ENCODE results near the gene ENPP1. TPM values are rescaled to one million over a fixed set of nuclear protein-coding genes. Genes with fewer than 3 reads are reported as not detected.

ENPP1 gene
- total RNA-seq, 1 experiment from 2014 or later = 29.7 TPM

DNA sequence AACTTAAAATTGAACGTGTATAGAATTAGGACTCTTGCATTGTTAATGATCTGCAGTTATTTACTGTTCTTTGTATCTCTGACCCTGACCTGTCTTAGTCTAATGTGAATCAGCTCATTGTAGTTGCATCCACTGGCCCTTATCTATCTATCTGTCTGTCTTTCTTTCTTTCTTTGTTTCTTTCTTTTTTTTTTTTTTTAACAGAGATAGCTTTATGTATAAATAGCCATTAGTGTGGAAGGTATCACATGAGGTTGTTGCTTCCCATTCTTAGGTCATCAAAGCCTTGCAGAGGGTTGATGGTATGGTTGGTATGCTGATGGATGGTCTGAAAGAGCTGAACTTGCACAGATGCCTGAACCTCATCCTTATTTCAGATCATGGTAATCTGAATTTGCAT lies 59.9 kb downstream of the ENPP1 start:
- peaks cover 10% of the 10 kb centered on the region for H3K36me3 Mint-ChIP-seq
- ChIA-PET POLR2A (interaction anchor here (0.7 kb wide), 1 partner anchor 219 kb away, joined by 3 read pairs; no protein-coding TSS in a partner anchor), CTCF (interaction anchor here (0.6 to 0.8 kb wide), 3 partner anchors 14 to 173 kb away, joined by 3 read pairs; no protein-coding TSS in a partner anchor)
- no peak for DNase-seq (ENCODE audit: low spot score)
- no peak overlapping the region for H3K27ac Mint-ChIP-seq
- ATAC-seq = no peak
- no peaks in the 10 kb centered on the region for H3K9me3 Mint-ChIP-seq
- H3K27me3 Mint-ChIP-seq (ENCODE audit: low read depth) = no peaks in the 10 kb centered on the region
- H3K4me3 Mint-ChIP-seq = no peak overlapping the region
- TF ChIP-seq, protein P1, sequence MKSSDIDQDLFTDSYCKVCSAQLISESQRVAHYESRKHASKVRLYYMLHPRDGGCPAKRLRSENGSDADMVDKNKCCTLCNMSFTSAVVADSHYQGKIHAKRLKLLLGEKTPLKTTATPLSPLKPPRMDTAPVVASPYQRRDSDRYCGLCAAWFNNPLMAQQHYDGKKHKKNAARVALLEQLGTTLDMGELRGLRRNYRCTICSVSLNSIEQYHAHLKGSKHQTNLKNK (CRISPR knock-in tag; IDR thresholded peaks at IDR 0.05) = no peak
- TF ChIP-seq, protein P2, sequence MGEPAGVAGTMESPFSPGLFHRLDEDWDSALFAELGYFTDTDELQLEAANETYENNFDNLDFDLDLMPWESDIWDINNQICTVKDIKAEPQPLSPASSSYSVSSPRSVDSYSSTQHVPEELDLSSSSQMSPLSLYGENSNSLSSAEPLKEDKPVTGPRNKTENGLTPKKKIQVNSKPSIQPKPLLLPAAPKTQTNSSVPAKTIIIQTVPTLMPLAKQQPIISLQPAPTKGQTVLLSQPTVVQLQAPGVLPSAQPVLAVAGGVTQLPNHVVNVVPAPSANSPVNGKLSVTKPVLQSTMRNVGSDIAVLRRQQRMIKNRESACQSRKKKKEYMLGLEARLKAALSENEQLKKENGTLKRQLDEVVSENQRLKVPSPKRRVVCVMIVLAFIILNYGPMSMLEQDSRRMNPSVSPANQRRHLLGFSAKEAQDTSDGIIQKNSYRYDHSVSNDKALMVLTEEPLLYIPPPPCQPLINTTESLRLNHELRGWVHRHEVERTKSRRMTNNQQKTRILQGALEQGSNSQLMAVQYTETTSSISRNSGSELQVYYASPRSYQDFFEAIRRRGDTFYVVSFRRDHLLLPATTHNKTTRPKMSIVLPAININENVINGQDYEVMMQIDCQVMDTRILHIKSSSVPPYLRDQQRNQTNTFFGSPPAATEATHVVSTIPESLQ (CRISPR knock-in tag; IDR thresholded peaks at IDR 0.05) = no peak
- TF ChIP-seq, protein P3, sequence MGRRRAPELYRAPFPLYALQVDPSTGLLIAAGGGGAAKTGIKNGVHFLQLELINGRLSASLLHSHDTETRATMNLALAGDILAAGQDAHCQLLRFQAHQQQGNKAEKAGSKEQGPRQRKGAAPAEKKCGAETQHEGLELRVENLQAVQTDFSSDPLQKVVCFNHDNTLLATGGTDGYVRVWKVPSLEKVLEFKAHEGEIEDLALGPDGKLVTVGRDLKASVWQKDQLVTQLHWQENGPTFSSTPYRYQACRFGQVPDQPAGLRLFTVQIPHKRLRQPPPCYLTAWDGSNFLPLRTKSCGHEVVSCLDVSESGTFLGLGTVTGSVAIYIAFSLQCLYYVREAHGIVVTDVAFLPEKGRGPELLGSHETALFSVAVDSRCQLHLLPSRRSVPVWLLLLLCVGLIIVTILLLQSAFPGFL (CRISPR knock-in tag; IDR thresholded peaks at IDR 0.05; ENCODE audit: borderline replicate concordance) = no peak
- TF ChIP-seq ETV6 (CRISPR knock-in tag; IDR thresholded peaks at IDR 0.05) (no peak), FOXK1 (CRISPR knock-in tag; IDR thresholded peaks at IDR 0.05) (no peak), SMAD4 (CRISPR knock-in tag; IDR thresholded peaks at IDR 0.05) (no peak), GTF2I (CRISPR knock-in tag; conservative IDR thresholded peaks at IDR 0.05) (no peak), MYBL2 (CRISPR knock-in tag; IDR thresholded peaks at IDR 0.05) (no peak), OVOL2 (CRISPR knock-in tag; IDR thresholded peaks at IDR 0.05; ENCODE audit: borderline replicate concordance) (no peak), TP53 (CRISPR knock-in tag; IDR thresholded peaks at IDR 0.05) (no peak), ZNF219 (CRISPR knock-in tag; IDR thresholded peaks at IDR 0.05; ENCODE audit: borderline replicate concordance) (no peak), FOXP1 (CRISPR knock-in tag; IDR thresholded peaks at IDR 0.05; ENCODE audit: borderline replicate concordance) (no peak)
- TF ChIP-seq, protein P4, sequence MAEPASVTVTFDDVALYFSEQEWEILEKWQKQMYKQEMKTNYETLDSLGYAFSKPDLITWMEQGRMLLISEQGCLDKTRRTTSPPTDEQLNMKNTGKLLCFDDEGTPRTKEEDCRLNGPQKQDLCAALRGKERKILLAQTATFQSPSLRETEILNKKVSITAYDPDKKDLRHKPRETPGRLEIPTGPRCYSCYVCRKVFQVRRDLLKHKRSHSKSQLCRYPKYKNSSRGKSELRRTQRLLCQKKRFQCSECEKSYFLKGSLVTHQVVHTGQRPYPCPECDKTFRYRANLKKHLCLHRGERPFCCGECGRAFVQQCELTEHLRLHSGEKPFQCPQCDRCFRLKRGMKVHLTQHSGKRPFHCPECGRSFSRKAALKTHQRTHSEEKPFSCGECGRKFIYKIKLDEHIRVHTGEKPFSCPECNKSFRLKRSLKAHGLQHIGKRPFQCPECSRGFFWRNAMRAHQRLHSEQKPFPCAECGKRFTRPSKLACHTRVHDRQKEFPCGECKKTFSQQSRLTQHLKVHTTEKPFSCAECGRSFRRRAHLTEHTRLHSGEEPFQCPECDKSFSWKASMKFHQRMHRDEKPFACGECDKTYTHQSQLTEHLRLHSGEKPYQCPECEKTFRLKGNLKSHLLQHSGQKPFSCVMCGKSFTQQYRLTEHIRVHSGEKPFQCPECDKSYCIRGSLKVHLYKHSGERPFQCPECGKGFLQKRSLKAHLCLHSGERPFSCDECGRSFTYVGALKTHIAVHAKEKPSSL (CRISPR knock-in tag; conservative IDR thresholded peaks at IDR 0.05) = no peak
- TF ChIP-seq, protein P5, sequence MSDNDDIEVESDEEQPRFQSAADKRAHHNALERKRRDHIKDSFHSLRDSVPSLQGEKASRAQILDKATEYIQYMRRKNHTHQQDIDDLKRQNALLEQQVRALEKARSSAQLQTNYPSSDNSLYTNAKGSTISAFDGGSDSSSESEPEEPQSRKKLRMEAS (CRISPR knock-in tag; IDR thresholded peaks at IDR 0.05) = no peak
- TF ChIP-seq, protein P6, sequence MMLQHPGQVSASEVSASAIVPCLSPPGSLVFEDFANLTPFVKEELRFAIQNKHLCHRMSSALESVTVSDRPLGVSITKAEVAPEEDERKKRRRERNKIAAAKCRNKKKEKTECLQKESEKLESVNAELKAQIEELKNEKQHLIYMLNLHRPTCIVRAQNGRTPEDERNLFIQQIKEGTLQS (CRISPR knock-in tag; conservative IDR thresholded peaks at IDR 0.05) = no peak
- TF ChIP-seq, protein P7, sequence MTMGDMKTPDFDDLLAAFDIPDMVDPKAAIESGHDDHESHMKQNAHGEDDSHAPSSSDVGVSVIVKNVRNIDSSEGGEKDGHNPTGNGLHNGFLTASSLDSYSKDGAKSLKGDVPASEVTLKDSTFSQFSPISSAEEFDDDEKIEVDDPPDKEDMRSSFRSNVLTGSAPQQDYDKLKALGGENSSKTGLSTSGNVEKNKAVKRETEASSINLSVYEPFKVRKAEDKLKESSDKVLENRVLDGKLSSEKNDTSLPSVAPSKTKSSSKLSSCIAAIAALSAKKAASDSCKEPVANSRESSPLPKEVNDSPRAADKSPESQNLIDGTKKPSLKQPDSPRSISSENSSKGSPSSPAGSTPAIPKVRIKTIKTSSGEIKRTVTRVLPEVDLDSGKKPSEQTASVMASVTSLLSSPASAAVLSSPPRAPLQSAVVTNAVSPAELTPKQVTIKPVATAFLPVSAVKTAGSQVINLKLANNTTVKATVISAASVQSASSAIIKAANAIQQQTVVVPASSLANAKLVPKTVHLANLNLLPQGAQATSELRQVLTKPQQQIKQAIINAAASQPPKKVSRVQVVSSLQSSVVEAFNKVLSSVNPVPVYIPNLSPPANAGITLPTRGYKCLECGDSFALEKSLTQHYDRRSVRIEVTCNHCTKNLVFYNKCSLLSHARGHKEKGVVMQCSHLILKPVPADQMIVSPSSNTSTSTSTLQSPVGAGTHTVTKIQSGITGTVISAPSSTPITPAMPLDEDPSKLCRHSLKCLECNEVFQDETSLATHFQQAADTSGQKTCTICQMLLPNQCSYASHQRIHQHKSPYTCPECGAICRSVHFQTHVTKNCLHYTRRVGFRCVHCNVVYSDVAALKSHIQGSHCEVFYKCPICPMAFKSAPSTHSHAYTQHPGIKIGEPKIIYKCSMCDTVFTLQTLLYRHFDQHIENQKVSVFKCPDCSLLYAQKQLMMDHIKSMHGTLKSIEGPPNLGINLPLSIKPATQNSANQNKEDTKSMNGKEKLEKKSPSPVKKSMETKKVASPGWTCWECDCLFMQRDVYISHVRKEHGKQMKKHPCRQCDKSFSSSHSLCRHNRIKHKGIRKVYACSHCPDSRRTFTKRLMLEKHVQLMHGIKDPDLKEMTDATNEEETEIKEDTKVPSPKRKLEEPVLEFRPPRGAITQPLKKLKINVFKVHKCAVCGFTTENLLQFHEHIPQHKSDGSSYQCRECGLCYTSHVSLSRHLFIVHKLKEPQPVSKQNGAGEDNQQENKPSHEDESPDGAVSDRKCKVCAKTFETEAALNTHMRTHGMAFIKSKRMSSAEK (CRISPR knock-in tag; IDR thresholded peaks at IDR 0.05; ENCODE audit: borderline replicate concordance) = no peak
- TF ChIP-seq, protein P8, sequence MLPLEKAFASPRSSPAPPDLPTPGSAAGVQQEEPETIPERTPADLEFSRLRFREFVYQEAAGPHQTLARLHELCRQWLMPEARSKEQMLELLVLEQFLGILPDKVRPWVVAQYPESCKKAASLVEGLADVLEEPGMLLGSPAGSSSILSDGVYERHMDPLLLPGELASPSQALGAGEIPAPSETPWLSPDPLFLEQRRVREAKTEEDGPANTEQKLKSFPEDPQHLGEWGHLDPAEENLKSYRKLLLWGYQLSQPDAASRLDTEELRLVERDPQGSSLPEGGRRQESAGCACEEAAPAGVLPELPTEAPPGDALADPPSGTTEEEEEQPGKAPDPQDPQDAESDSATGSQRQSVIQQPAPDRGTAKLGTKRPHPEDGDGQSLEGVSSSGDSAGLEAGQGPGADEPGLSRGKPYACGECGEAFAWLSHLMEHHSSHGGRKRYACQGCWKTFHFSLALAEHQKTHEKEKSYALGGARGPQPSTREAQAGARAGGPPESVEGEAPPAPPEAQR (CRISPR knock-in tag; IDR thresholded peaks at IDR 0.05) = no peak
- TF ChIP-seq, protein P9, sequence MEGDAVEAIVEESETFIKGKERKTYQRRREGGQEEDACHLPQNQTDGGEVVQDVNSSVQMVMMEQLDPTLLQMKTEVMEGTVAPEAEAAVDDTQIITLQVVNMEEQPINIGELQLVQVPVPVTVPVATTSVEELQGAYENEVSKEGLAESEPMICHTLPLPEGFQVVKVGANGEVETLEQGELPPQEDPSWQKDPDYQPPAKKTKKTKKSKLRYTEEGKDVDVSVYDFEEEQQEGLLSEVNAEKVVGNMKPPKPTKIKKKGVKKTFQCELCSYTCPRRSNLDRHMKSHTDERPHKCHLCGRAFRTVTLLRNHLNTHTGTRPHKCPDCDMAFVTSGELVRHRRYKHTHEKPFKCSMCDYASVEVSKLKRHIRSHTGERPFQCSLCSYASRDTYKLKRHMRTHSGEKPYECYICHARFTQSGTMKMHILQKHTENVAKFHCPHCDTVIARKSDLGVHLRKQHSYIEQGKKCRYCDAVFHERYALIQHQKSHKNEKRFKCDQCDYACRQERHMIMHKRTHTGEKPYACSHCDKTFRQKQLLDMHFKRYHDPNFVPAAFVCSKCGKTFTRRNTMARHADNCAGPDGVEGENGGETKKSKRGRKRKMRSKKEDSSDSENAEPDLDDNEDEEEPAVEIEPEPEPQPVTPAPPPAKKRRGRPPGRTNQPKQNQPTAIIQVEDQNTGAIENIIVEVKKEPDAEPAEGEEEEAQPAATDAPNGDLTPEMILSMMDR (IDR thresholded peaks at IDR 0.05) = no peak
- peaks cover 19% of the 10 kb centered on the region for H3K4me1 Mint-ChIP-seq

All from WTC11 (cell line).